ENCODE measurements around the gene CYTH3. TPM values are rescaled to one million over a fixed set of nuclear protein-coding genes. Genes with fewer than 3 reads are reported as not detected.

The CYTH3 gene
- total and polyA plus RNA-seq, 2 of the 13 experiments (the other 11 are each of a cell fraction or from before 2014, with no cell fraction given), result 3.1 to 3.8 TPM

GRCh38 chr7:6116211-6116610, 156.2 kb downstream of the CYTH3 start (continued):
- TF ChIP-seq KIAA2018 (CRISPR knock-in tag; IDR thresholded peaks at IDR 0.05; ENCODE audit: borderline replicate concordance) (no peak), SP4 (CRISPR knock-in tag; IDR thresholded peaks at IDR 0.05) (no peak), ZNF724P (CRISPR knock-in tag; IDR thresholded peaks at IDR 0.05; ENCODE audit: borderline replicate concordance) (no peak), ZNF839 (CRISPR knock-in tag; IDR thresholded peaks at IDR 0.05; ENCODE audit: borderline replicate concordance) (no peak), ZNF546 (CRISPR knock-in tag; conservative IDR thresholded peaks at IDR 0.05) (no peak)

Small RNA genes within 50 kb of the gene (small RNA-seq; reads per million reads assigned to genes)
- 0 reads per million in 3 experiments for gene RF00019 (ENCODE audit: insufficient read depth in 2 of 3, insufficient read length in 3 of 3, low read depth in 2 of 3, low replicate concordance in 1 of 3)

Other genes with a start within 250 kb of the CYTH3 start
- gene ANKRD61, start 241.2 kb downstream of the CYTH3 start, total RNA-seq (2016; rRNA removed; fragmentation: Illumina TruSeq; extraction: Trizol), result 0.13 TPM in 1 of 2 replicates, not detected in the other
- 0.24 TPM in 1 of 2 replicates, not detected in the other for gene ANKRD61, start 241.2 kb downstream of the CYTH3 start, polyA plus RNA-seq (2011; rRNA removed)
- gene EIF2AK1, start 213.4 kb downstream of the CYTH3 start, total RNA-seq (2016; rRNA removed; fragmentation: Illumina TruSeq; extraction: Trizol), result 71.4 and 103 TPM in 2 replicates
- gene EIF2AK1, start 213.4 kb downstream of the CYTH3 start, polyA plus RNA-seq (2011; rRNA removed), result 112 and 115 TPM in 2 replicates
- 2.7 and 3.2 TPM in 2 replicates for gene USP42, start 167.7 kb downstream of the CYTH3 start, total RNA-seq (2016; rRNA removed; fragmentation: Illumina TruSeq; extraction: Trizol)
- 3.3 and 3.4 TPM in 2 replicates for gene USP42, start 167.7 kb downstream of the CYTH3 start, polyA plus RNA-seq (2011; rRNA removed)
- gene FAM220A, start 76.3 kb upstream of the CYTH3 start, total RNA-seq (2016; rRNA removed; fragmentation: Illumina TruSeq; extraction: Trizol), result 12.0 and 14.7 TPM in 2 replicates
- 10.2 and 10.5 TPM in 2 replicates for gene FAM220A, start 76.3 kb upstream of the CYTH3 start, polyA plus RNA-seq (2011; rRNA removed)
- 80.7 and 92.3 TPM in 2 replicates for gene RAC1, start 101.9 kb upstream of the CYTH3 start, total RNA-seq (2016; rRNA removed; fragmentation: Illumina TruSeq; extraction: Trizol)
- 183 and 228 TPM in 2 replicates for gene RAC1, start 101.9 kb upstream of the CYTH3 start, polyA plus RNA-seq (2011; rRNA removed)
- gene DAGLB, start 175.3 kb upstream of the CYTH3 start, total RNA-seq (2016; rRNA removed; fragmentation: Illumina TruSeq; extraction: Trizol), result 3.6 and 7.9 TPM in 2 replicates
- 9.8 and 11.5 TPM in 2 replicates for gene DAGLB, start 175.3 kb upstream of the CYTH3 start, polyA plus RNA-seq (2011; rRNA removed)
- 118 and 194 TPM in 2 replicates for gene KDELR2, start 211.5 kb upstream of the CYTH3 start, total RNA-seq (2016; rRNA removed; fragmentation: Illumina TruSeq; extraction: Trizol)
- 167 and 220 TPM in 2 replicates for gene KDELR2, start 211.5 kb upstream of the CYTH3 start, polyA plus RNA-seq (2011; rRNA removed)